DLD1 (cell line): ENCODE results near the gene CCDC18.
"Not testable (repeated sequence)": the region's sequence is repeated elsewhere in the genome, so short reads cannot be mapped to it uniquely, and the experiment has no call there.

Experiments used
- in situ Hi-C: cut with HindIII; loops from 2 replicates; pipeline ENCODE4 v1.10.0; 2017; ENCODE audit warnings: low sequenced_read_pairs

CCDC18 gene

GRCh38 chr1:93180723-93181613, at the start of gene CCDC18:
TSS of gene CCDC18 (plus strand) at chr1:93180724. CDS start at chr1:93183362, 2,638 bp downstream.
- in situ Hi-C loops = no loop called here

DNA sequence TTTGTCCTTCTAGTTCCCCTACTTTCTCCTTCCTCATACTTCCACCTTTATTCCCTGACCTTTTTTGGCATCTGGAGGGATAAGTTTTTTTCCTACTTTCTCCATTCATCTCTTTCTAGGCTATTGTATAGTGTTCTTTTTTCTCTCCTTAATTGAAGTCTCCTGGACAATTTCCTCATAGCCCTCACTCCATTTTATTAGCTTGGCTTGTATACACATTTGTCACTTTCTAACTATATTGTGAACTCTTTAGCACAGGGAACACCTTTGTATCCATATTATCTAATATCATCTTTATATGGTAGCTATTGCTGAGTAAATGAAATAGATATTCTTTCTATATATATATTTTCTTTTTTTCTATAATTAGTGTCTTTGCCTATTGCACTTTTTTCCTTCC, 47.9 kb upstream of the CCDC18 start:
- in situ Hi-C loops = no loop called here

DNA sequence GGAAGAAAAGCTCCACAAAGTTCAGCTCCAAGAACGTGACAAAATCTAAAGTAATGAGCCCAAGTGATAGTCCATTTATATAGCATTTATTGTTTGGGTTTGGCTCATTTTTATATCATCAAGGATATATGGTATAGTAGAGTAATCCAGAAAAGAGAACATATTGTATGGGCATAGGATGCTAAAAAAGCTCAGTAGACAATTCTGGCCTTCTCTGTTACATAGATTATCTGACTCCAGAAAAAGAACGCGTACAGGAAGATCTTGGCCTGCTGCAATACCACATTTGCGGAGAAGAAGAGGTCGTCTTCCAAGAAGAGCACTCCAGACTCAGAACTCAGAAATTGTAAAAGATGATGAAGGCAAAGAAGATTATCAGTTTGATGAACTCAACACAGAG, 44.1 kb upstream of the CCDC18 start:
- in situ Hi-C loops = no loop called here

DNA sequence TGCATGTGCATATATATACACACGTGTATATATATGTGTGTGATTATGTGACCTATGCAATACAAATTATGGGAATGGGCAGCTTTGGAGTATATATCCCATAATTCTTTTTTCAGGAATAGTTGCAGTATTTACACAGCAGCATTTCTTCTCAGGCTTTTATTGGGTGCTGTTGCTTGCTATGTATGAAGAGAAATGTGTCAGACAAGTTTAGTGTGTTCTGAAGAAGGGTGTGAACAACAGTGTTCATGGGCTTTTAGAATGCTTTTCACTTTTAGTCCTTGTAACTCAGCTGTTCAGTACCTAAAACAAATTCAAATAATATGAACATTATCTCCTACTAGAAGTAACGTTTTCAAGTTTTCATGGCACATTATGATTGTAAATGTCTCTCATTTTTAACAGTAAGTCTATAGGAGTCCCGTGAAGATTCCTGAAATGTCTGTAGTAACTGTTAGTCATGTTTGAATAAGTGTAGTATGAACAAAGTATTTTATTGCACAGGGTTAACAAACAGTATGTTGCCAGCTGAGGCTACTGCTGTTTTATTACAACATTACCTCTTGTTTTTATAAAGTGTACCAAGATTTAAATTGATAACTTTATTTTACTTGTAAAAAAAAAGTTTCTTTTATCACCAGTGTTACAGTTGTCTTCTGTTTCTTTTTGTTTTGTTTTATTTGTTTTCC, 42.8 kb upstream of the CCDC18 start:
- in situ Hi-C loops = no loop called here

- in situ Hi-C loops = no loop called here
These were observed 40.4 kb upstream of the CCDC18 start for GRCh38 chr1:93140106-93140505.

- in situ Hi-C loops = no loop called here
These were observed 38.4 kb upstream of the CCDC18 start for GRCh38 chr1:93142161-93142560.

- in situ Hi-C loops = no loop called here
These were observed 37.4 kb upstream of the CCDC18 start for GRCh38 chr1:93143136-93143535.

GRCh38 chr1:93143769-93144168, 36.8 kb upstream of the CCDC18 start:
- in situ Hi-C loops = no loop called here

- in situ Hi-C loops = no loop called here
These were observed 32.5 kb upstream of the CCDC18 start for GRCh38 chr1:93148001-93148400.

DNA sequence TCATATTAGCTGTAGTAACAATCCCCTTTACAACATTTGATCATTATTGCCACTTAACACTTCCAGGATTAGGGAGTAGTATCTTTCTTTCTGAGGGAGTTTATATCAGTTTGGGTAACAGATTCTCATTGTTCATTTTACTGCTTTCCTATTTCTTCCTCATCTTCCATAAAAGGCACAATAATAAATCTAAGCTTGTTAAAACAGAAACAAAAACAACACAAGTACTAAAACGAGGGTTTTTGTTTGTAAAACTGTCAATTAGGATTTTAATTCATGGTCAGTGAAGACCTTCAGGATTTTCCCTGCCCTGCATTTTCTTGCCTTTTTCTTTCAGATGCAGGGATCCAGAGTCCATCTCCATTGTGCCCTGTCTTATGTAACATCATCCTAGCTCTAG, 29.8 kb upstream of the CCDC18 start:
- in situ Hi-C loops = no loop called here

GRCh38 chr1:93151474-93151873, 29.1 kb upstream of the CCDC18 start:
- in situ Hi-C loops = no loop called here

GRCh38 chr1:93152835-93153234, 27.7 kb upstream of the CCDC18 start:
- in situ Hi-C loops = no loop called here

GRCh38 chr1:93154898-93155297, 25.6 kb upstream of the CCDC18 start:
- in situ Hi-C loops = no loop called here

GRCh38 chr1:93155335-93155734, 25.2 kb upstream of the CCDC18 start:
- in situ Hi-C loops = no loop called here

- in situ Hi-C loops = no loop called here
These were observed 21.2 kb upstream of the CCDC18 start for GRCh38 chr1:93159337-93159736.

DNA sequence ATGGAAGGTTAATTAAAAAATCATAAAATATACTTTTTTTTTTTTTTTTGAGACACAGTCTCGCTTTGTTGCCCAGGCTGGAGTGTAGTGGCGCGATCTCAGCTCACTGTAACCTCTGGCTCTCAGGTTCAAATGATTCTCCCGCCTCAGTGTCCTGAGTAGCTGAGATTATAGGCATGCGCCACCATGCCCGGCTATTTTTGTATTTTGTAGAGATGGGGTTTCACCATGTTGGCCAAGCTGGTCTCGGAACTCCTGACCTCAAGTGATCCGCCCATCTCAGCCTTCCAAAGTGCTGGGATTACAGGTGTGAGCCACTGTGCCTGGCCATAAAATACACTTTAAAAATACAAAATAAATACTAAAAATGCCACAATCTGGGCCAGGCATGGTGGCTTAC, 17.2 kb upstream of the CCDC18 start:
- in situ Hi-C loops = not testable (repeated sequence)

DNA sequence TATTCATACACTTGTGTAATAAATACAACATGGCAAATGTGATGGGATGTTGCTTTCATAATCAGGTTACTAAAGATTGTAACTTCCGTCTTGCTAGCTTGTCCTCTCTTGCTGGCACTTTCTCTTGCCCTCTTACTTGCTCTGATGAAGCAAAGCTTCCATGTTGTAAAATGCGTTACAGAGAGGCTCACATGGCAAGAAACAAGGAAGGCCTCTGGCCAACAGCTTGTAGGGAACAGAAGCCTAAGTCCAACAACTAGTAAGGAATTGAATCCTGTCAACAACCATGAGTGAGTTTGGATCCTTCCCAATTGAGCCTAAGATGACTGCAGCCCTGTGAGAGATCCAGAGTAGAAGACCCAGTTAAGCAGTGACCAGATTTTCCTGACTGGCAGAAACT, 15.7 kb upstream of the CCDC18 start:
- in situ Hi-C loops = no loop called here

- in situ Hi-C loops = not testable (repeated sequence)
These were observed 14.6 kb upstream of the CCDC18 start for GRCh38 chr1:93165895-93166294.

DNA sequence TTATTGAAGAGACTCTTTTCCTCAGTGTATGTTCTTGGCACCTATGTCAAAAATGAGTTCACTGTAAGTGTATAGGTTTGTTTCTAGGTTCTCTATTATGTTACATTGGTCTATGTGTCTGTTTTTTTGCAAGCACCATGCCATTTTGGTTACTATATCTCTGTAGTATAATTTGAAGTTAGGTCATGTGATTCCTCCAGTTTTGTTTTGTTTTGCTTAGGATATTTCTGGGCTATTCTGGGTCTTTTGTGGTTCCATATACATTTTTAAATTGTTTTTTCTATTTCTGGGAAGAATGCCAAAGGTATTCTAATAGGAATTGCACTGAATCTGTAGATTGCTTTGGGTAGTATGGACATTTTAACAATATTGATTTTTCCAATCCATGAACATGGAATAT, 13.5 kb upstream of the CCDC18 start:
- in situ Hi-C loops = no loop called here

- in situ Hi-C loops = not testable (repeated sequence)
These were observed 10.3 kb upstream of the CCDC18 start for GRCh38 chr1:93170141-93170678.

DNA sequence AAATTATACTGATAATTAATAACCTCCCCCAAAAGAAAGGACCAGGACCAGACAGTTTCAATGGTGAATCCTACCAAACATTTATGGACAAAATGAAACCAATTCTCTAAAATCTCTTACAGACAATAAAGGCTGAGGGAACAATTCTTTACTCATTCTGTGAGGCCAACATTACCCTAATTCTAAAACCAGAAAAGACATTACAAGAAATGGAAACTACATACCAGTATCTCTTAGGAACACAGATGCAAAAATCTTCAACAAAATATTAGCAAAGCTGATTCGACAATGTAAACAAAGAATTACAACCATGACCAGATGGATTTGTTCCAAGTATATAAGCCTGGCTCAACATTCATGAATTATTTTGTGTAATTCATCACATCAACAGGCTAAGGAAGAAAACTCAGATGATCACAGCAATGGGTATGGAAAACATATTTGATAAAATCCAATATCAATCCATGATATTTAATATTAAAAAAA, 8.9 kb upstream of the CCDC18 start:
- in situ Hi-C loops = no loop called here

DNA sequence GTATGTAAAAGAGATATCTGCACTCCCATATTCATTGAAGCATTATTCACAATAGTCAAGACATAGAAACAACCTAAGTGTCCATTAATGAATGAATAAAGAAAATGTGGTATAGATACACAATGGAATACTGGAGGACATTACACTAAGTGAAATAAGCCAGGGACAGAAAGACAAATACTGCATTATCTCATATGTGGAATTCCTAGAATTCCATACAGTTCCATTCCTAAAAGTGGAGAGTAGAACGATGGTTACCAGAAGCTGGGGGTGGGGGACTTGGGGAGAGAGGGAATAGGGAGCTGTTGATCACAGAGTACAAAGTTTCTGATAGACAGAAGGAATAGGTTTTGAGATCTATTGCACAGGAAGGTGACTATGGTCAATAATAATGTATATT, 7.7 kb upstream of the CCDC18 start:
- in situ Hi-C loops = no loop called here
